HEK293T (cell line): ENCODE data around the gene ACBD5.

Experiments used
- CTCF ChIA-PET: fragments of 350-600 bp; formaldehyde crosslinking; extraction: SDS; loops from one replicate; lab custom pipeline; 2021; ENCODE audit warnings: antibody characterized with exemption, inconsistent platforms; lab: Yijun Ruan, JAX
- POLR2A ChIA-PET: fragments of 350-600 bp; formaldehyde crosslinking; extraction: SDS; loops from one replicate; lab custom pipeline; 2020; ENCODE audit warnings: antibody characterized with exemption, inconsistent platforms; lab: Yijun Ruan, JAX
- DNase-seq: peaks from one replicate; pipeline ENCODE4 v3.0.0; 2012; ENCODE audit warnings: mixed read lengths; ENCODE audit errors: extremely low spot score
- ARNT ChIP-seq: fragments of 450-650 bp; IDR thresholded peaks from 2 replicates; pipeline ENCODE4 v1.6.1; 2017; ENCODE audit warnings: mild to moderate bottlenecking
- BHLHE40 ChIP-seq: fragments of 450-650 bp; IDR thresholded peaks from 2 replicates; pipeline ENCODE4 v1.6.1; 2016; ENCODE audit warnings: mild to moderate bottlenecking, moderate library complexity, borderline replicate concordance
- CTBP1 ChIP-seq: fragments of 450-650 bp; IDR thresholded peaks from 2 replicates; pipeline ENCODE4 v1.6.1; 2016; ENCODE audit warnings: borderline replicate concordance
- ELF4 ChIP-seq: fragments of 450-650 bp; IDR thresholded peaks from 2 replicates; pipeline ENCODE4 v1.6.1; 2017; ENCODE audit warnings: antibody characterized with exemption
- FOXA1 ChIP-seq: fragments of 450-650 bp; IDR thresholded peaks from 2 replicates; pipeline ENCODE4 v1.6.1; 2016; ENCODE audit warnings: mild to moderate bottlenecking
- FOXK2 ChIP-seq: fragments of 450-650 bp; IDR thresholded peaks from 2 replicates; pipeline ENCODE4 v1.6.1; 2016; ENCODE audit warnings: mild to moderate bottlenecking
- FOXM1 ChIP-seq: fragments of 450-650 bp; IDR thresholded peaks from 2 replicates; pipeline ENCODE4 v1.6.1; 2017; ENCODE audit warnings: mild to moderate bottlenecking, borderline replicate concordance
- HDGF ChIP-seq: fragments of 450-650 bp; IDR thresholded peaks from 2 replicates; pipeline ENCODE4 v1.6.1; 2017; ENCODE audit warnings: antibody characterized with exemption, borderline replicate concordance
- L3MBTL2 ChIP-seq: fragments of 450-650 bp; conservative IDR thresholded peaks from 2 replicates; pipeline ENCODE4 v1.6.1; 2016; ENCODE audit warnings: mild to moderate bottlenecking
- LEF1 ChIP-seq: fragments of 450-650 bp; IDR thresholded peaks from 2 replicates; pipeline ENCODE4 v1.6.1; 2017; ENCODE audit warnings: mild to moderate bottlenecking, borderline replicate concordance
- NFRKB ChIP-seq: fragments of 450-650 bp; IDR thresholded peaks from 2 replicates; pipeline ENCODE4 v1.6.1; 2016; ENCODE audit warnings: mild to moderate bottlenecking, moderate library complexity
- SP1 ChIP-seq: fragments of 450-650 bp; IDR thresholded peaks from 2 replicates; pipeline ENCODE4 v1.6.1; 2017
- SUZ12 ChIP-seq: fragments of 450-650 bp; IDR thresholded peaks from 2 replicates; pipeline ENCODE4 v1.6.1; 2016; ENCODE audit warnings: mild to moderate bottlenecking
- TARDBP ChIP-seq: fragments of 450-650 bp; IDR thresholded peaks from 2 replicates; pipeline ENCODE4 v1.6.1; 2016
- ZNF384 ChIP-seq: fragments of 450-650 bp; IDR thresholded peaks from 2 replicates; pipeline ENCODE4 v1.6.1; 2016
- TF ChIP-seq, protein P1 (sequence below): fragments of 450-650 bp; IDR thresholded peaks from 2 replicates; pipeline ENCODE4 v1.6.1; 2016

The ACBD5 gene

DNA sequence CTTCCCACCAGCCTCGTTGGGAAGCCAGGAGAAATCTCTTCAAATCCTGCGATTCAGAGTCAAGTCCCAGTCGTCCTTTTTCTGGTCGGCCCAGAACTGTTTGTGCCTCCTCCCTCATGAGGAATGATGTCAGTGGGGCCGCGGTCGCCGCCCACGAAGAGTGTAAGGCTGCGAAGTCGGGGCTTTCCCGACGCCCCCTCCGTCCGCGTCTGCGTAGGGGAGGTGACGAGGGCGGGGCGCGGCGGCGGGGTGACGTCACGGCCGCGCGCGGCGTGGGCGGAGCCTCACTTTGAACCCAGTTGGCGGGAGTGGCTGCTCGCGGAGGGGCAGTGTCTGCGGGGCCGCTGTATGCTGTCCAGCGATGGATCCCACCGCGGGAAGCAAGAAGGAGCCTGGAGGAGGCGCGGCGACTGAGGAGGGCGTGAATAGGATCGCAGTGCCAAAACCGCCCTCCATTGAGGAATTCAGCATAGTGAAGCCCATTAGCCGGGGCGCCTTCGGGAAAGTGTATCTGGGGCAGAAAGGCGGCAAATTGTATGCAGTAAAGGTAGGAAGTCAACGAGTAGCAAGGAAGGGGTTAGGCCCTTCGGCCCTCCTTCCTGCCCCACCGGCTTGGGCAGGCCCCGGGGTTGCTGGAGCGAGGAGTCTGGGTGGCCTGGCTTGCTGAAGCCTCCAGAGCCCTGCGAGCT lies 85.4 kb downstream of the ACBD5 start, which contains the start of gene MASTL:
TSS of gene MASTL (plus strand) at position 287 of the 689 bp plus-strand sequence. CDS start at position 362, 75 bp downstream.
- TF ChIP-seq ZNF384 (no peak), SUZ12 (no peak), FOXK2 (no peak), LEF1 (no peak), L3MBTL2 (peak; percentile 64), TARDBP (no peak), HDGF (no peak), ELF4 (no peak)
- TF ChIP-seq, protein P1, sequence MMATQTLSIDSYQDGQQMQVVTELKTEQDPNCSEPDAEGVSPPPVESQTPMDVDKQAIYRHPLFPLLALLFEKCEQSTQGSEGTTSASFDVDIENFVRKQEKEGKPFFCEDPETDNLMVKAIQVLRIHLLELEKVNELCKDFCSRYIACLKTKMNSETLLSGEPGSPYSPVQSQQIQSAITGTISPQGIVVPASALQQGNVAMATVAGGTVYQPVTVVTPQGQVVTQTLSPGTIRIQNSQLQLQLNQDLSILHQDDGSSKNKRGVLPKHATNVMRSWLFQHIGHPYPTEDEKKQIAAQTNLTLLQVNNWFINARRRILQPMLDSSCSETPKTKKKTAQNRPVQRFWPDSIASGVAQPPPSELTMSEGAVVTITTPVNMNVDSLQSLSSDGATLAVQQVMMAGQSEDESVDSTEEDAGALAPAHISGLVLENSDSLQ: no peak
- peak; percentile 77 for DNase-seq
- ChIA-PET POLR2A (interaction anchor here (0.7 to 1.1 kb wide), 3 partner anchors 17 to 55 kb away, joined by 5 read pairs; partner anchors contain the start of gene ANKRD26), CTCF (interaction anchor here (0.9 kb wide), 1 partner anchor 18 kb away, joined by 3 read pairs; no protein-coding TSS in a partner anchor)

DNA sequence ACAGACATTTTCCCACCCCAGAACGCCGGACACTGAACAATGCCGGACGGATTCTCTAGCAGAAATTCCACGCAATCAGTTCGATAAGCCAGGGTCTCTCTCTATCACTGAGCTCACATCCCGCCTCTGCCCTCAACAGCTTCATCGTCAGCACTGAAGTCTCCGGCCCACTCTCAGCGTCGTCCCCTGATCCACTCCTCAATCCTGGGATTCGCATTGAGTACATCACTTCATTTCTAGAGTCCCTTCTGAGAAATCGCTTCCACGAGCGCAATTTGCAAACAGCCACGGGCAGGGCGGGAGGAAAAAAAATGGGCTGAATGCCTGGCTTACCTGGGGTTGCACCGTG lies 86.8 kb downstream of the ACBD5 start:
- TF ChIP-seq HDGF (no peak), SP1 (no peak), NFRKB (no peak), ZNF384 (no peak), FOXA1 (no peak), CTBP1 (no peak), ARNT (no peak), SUZ12 (no peak), LEF1 (no peak), TARDBP (no peak), FOXM1 (no peak), BHLHE40 (no peak)
- CTCF ChIA-PET: interaction anchor here (0.6 to 1.2 kb wide), 3 partner anchors 10 to 66 kb away, joined by 3 to 4 read pairs (median 4); no protein-coding TSS in a partner anchor
- DNase-seq: peak; percentile 11
- POLR2A ChIA-PET: interaction anchor here (0.7 to 1.9 kb wide), 12 partner anchors 11 to 350 kb away, joined by 3 to 12 read pairs (median 4); partner anchors contain the start of genes ANKRD26 and RAB18

DNA sequence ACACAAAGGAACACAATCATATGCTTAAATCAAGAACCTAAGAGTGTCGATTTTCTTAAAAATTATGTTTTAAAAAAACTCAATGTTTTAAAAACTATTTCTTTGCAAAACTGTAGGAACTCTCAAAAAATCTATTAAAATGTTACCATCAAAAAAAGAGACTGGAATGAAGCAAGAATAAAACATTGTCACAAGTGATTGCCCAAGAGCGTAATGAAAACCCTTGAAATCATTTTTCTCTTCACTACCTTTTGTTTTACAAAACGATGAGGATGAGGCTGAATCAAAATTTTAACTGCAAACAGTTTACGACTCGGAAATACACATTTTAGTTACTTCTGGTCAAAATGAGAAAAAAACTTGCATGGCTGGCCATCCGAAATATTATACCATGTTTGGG lies 87.3 kb downstream of the ACBD5 start:
- ChIA-PET CTCF (no interaction called here), POLR2A (interaction anchor here (1.2 to 1.9 kb wide), 9 partner anchors 11 to 351 kb away, joined by 3 to 12 read pairs (median 5); partner anchors contain the start of genes ANKRD26 and RAB18)
- no peak for TF ChIP-seq L3MBTL2
- TF ChIP-seq NFRKB: no peak
- TF ChIP-seq CTBP1: no peak
- no peak for TF ChIP-seq SUZ12
- TF ChIP-seq ARNT: no peak
- TF ChIP-seq FOXM1: no peak
- no peak for TF ChIP-seq FOXK2
- no peak for TF ChIP-seq BHLHE40
- TF ChIP-seq ZNF384: no peak
- TF ChIP-seq SP1: no peak
- TF ChIP-seq, protein P1: no peak
- TF ChIP-seq ELF4: no peak
- no peak for TF ChIP-seq HDGF
- no peak for TF ChIP-seq FOXA1
- TF ChIP-seq TARDBP: no peak
- TF ChIP-seq LEF1: no peak
- no peak for DNase-seq

DNA sequence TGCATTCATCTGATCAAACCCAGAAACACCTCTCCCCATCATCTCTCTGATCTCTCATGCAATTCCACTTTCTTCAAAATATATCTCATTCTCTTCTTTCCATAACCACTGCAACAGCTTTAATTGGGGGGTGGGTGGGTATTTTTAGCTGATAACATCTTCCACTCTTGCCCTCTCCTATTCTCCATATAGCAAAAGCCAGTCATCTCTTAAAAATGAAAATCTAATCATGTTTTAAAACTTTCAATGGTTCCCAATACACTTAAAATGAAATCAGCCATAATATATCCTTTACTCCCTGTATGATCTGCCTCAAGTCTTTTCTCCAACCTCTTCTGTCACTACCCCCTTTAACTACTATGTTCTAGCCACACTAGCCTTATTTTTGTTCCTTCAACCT lies 87.9 kb downstream of the ACBD5 start:
- POLR2A ChIA-PET: interaction anchor here (1.9 kb wide), 1 partner anchor 52 kb away, joined by 7 read pairs; the partner anchor contains the start of gene ANKRD26
- no peak for DNase-seq
- no peak for TF ChIP-seq NFRKB
- TF ChIP-seq L3MBTL2: no peak
- TF ChIP-seq BHLHE40: no peak
- TF ChIP-seq SP1: no peak
- TF ChIP-seq CTBP1: no peak
- TF ChIP-seq ZNF384: no peak
- CTCF ChIA-PET: no interaction called here

DNA sequence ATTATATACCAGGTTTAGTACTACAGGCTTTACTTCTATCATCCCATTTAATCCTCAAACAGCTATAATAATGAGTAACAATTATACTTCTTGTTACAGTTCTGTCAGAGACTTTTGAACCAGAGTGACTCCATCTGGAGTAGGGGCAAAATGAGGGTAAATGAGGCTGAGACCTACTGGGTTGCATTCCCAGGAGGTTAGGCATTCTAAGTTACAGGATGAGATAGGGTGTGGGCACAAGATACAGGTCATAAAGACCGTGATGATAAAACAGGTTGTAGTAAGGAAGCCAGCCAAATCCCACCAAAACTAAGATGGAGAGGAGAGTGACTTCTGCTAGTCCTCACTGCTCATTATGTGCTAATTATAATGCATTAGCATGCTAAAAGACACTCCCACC lies 90.3 kb downstream of the ACBD5 start:
- POLR2A ChIA-PET: no interaction called here
- TF ChIP-seq, protein P1: no peak
- TF ChIP-seq ZNF384 (no peak), SP1 (no peak), NFRKB (no peak), LEF1 (no peak), L3MBTL2 (no peak), SUZ12 (no peak), TARDBP (no peak), FOXK2 (no peak)
- DNase-seq: no peak
- CTCF ChIA-PET: interaction anchor here (1.0 kb wide), 1 partner anchor 209 kb away, joined by 6 read pairs; no protein-coding TSS in a partner anchor

DNA sequence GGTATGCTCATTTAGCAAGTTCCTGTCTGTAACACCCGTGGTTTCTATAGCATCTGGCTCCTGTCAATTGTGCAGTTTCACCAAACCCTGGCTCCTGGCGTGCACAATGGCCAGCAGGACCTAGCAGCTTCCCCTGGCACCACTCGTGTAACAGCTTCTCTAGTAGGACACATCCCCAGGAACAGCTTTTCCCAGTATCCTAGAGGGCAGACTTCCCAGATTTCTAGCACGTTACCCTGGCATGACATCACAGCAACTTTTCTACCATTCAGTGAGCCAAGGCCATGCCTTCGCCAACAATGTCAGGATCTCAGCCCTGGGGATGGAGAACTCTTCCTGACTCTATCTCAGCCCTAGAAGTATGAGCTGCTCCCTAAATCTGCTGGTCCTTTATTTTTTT lies 92.9 kb downstream of the ACBD5 start:
- POLR2A ChIA-PET: no interaction called here
- no peak for TF ChIP-seq LEF1
- TF ChIP-seq, protein P1: no peak
- TF ChIP-seq ZNF384: no peak
- no peak for TF ChIP-seq ARNT
- CTCF ChIA-PET: no interaction called here
- DNase-seq: no peak
